Ishikawa (cell line): Measurements from ENCODE around the gene ABHD17C.

Experiments used
- CEBPB ChIP-seq: IDR thresholded peaks from 2 replicates; pipeline ENCODE4 v1.6.1; 2012
- FOXM1 ChIP-seq: IDR thresholded peaks from 2 replicates; pipeline ENCODE4 v1.6.1; 2012; ENCODE audit warnings: low read depth, borderline replicate concordance
- RAD21 ChIP-seq: IDR thresholded peaks from 2 replicates; pipeline ENCODE4 v1.6.1; 2012; ENCODE audit warnings: low read depth
- YY1 ChIP-seq: IDR thresholded peaks from 2 replicates; pipeline ENCODE4 v1.6.1; 2012; ENCODE audit warnings: low read depth

DNA sequence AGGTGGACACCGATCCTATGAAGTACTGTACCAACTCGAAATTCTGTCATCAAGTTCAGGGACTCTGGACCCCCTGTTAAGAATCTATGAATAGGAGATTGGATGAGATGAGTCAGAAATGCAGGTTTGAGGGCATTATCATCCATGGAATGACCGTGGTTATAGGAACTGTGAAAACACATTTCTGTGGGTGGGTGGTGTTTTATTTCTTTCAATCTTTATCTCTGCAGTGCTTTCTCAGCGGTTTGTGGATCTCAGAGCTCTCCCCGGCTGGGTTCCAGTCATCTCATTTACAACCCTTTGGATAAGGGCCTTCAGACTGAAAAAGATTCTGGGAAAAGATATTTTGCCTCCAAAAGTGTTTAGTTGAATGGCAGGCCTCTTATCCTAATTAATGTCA, 5.4 kb upstream of the ABHD17C start:
- no peak for TF ChIP-seq YY1
- TF ChIP-seq RAD21, result no peak
- TF ChIP-seq FOXM1, result no peak
- no peak for TF ChIP-seq CEBPB
